D721Med (cell line): ENCODE measurements around the gene PADI4.

Experiments used
- DNase-seq: peaks from one replicate; pipeline ENCODE4 v3.0.0; 2011; ENCODE audit warnings: low spot score; ENCODE audit not compliant: insufficient read length
- FAIRE-seq: peaks from 2 replicates; lab custom pipeline; 2011; peaks lifted over from hg19 to GRCh38; lab: Jason Lieb, UNC
- TF ChIP-seq, protein P1 (sequence below): IDR thresholded peaks from 2 replicates; pipeline ENCODE4 v1.5.1; 2012; ENCODE audit warnings: mild to moderate bottlenecking, control low read depth; ENCODE audit not compliant: insufficient read depth; ENCODE audit errors: missing control alignments

The PADI4 gene

DNA sequence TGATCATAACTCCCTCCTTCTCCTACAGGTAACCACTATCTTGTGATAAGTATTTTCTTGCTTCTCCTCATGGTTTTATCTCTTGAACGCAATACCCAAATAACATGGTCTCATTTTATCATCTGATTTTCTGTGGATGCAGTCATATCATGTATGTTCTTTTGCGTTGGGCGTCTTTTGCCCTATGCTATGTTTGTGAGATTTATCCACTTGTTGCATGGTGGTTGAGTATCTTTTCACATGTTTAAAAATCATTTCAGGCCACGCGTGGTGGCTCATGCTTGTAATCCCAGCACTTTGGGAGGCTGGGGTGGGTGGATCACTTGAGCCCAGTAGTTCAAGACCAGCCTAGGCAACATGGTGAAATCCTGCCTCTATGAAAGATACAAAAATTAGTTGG lies 43.5 kb upstream of the PADI4 start:
- DNase-seq (no peak), FAIRE-seq (no peak)
- TF ChIP-seq, protein P1, sequence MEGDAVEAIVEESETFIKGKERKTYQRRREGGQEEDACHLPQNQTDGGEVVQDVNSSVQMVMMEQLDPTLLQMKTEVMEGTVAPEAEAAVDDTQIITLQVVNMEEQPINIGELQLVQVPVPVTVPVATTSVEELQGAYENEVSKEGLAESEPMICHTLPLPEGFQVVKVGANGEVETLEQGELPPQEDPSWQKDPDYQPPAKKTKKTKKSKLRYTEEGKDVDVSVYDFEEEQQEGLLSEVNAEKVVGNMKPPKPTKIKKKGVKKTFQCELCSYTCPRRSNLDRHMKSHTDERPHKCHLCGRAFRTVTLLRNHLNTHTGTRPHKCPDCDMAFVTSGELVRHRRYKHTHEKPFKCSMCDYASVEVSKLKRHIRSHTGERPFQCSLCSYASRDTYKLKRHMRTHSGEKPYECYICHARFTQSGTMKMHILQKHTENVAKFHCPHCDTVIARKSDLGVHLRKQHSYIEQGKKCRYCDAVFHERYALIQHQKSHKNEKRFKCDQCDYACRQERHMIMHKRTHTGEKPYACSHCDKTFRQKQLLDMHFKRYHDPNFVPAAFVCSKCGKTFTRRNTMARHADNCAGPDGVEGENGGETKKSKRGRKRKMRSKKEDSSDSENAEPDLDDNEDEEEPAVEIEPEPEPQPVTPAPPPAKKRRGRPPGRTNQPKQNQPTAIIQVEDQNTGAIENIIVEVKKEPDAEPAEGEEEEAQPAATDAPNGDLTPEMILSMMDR: no peak

DNA sequence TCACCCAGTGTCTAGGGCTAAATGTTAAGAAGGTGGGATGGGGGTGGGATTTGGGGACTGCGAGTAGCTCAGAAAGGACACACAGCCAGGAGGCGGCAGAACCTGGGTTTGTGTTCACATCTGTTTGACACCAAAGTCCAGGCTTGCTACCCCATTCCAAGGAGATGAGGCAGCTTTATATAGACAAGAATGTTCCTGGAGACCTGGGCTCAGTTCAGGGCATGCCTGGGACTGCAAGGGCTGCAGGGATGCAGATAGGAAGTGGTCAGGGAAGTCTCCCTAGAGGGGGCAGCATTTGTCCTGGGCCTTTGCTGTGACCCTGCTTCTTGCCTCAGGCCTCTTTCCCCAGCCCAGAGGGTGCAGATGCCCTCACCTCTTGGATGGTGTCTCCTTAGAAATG lies 42.8 kb upstream of the PADI4 start:
- DNase-seq (no peak), FAIRE-seq (no peak)
- TF ChIP-seq, protein P1: no peak

DNA sequence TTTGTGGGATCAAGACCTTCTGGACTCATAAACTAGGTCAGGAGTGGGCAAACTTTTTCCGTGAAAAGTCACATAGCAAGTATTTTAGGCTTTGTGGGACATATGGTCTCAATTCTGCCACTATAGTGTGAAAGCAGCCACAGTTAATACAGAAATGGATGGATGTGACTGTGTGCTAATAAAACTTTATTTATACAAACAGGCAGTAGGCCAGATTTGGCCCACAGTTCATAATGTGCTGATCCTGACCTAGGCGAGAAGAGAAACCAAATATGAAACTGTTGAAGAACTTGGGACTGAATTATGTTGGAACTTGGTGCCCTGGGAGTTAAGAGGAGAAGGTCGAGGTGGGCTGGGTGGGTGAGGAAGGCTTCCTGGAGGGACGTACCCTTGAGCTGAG lies 42.0 kb upstream of the PADI4 start:
- FAIRE-seq: no peak

DNA sequence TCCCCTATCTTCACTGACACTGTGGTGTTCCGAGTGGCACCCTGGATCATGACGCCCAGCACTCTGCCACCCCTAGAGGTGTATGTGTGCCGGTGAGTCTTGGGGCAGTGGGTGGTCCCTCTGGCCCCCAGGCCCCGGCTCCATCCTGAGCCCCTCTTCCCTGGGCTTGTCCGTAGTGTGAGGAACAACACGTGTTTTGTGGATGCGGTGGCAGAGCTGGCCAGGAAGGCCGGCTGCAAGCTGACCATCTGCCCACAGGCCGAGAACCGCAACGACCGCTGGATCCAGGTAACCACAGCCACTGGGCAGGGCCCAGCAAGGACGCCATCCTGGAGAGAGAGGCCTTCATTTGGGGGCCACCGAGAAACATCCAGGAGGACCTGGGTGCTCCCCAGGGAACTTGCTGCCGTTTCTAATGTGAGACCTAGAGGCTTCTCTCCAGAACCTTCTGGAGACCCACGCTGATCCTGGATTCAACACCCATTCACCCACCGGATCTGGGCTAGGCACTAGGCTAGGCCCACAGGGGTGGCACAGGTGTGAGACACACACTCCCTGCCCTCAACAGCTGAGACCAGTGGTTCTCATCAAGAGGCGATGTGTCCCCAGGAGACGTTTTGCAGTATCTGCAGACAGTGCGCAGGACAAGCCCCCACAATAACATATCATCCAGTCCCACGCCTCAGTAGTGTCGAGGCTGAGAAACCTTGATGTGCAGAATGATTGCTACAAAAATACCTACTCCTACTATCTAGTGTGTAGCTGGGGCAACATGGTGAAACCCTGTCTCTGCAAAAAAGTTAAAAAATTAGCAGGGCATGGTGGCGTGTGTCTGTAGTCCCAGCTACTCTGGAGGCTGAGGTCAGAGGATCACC lies 36.9 kb upstream of the PADI4 start:
- FAIRE-seq: no peak
- TF ChIP-seq, protein P1: no peak
- DNase-seq: no peak

More for the DNA sequence above, 42.0 kb upstream of the PADI4 start:
- TF ChIP-seq, protein P1: no peak
- DNase-seq: no peak

DNA sequence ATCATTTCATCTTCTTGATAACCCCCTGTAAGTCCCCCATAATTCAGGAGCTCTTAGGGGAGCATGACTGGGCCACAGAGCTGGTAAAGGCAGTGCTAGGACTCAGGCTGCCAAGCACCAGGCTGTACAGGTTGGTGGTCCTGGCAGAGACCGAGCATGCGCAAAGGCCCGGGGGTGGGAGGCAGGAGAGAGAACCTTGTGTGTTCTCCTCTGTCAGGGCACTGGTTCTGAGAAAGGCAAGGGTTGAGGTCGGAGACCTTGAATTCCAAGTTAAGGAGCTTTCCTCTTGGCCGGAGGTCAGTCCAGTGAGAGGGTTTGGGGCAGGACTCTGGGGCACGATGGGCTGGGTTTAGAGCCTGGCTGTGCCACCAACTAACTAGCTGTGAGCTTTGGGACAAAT lies 35.9 kb upstream of the PADI4 start:
- TF ChIP-seq, protein P1: no peak
- no peak for FAIRE-seq
- DNase-seq: no peak

DNA sequence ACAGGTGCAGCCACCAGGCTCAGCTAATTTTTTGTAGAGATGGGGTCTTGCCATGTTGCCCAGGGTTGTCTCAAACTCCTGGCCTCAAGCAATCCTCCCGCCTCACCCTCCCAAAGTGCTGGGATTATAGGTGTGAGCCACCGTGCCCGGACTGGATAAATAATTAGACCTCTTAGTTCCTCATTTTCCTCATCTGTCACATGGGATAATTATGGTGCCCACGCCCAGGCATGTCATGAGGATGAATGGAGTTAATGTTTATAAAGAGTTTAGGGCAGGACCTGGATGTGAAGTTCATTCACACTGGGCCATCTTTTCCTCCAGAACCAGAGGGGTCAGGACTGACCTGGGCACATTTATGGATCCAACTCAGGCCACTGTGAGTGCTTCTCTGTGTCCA lies 35.4 kb upstream of the PADI4 start:
- DNase-seq (no peak), FAIRE-seq (no peak)
- TF ChIP-seq, protein P1: no peak

DNA sequence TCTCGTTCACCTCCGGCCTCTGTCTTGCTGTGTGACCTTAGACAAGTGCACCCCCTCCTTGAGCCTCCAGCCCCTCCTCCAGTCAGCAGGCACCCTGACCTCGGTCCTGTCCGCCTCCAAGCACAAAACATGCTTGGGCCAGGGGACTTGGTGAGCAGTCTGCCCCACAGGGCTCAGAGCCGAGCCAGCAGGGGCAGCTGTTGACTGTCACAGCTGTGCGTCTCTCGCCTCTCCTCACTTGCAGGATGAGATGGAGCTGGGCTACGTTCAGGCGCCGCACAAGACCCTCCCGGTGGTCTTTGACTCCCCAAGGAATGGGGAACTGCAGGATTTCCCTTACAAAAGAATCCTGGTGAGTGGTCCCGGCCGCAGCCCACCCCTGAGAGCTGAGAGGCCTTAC lies 34.9 kb upstream of the PADI4 start:
- no peak for FAIRE-seq
- TF ChIP-seq, protein P1: no peak
- DNase-seq: no peak
